ENCODE data around the gene HNRNPM. TPM values are rescaled to one million over a fixed set of nuclear protein-coding genes. Genes with fewer than 3 reads are reported as not detected.
"Not testable (repeated sequence)": the region's sequence is repeated elsewhere in the genome, so short reads cannot be mapped to it uniquely, and the experiment has no call there.

Gene HNRNPM
- total RNA-seq, 2 experiments from 2014 or later = 269 to 272 TPM

GRCh38 chr19:8404391-8405151 is 40.2 kb upstream of the HNRNPM start:
- Histone ChIP-seq H3K4me3 (ENCODE audit: low read length) (no peak overlapping the region), H3K36me3 (ENCODE audit: insufficient read depth, low read length) (peaks cover 43% of the 10 kb centered on the region), H3K4me1 (ENCODE audit: insufficient read depth, low read length) (no peaks in the 10 kb centered on the region), H3K27me3 (ENCODE audit: control insufficient read depth in 1 of 2, insufficient read depth in 2 of 2, low read length in 2 of 2) (no peaks in the 10 kb centered on the region), H3K9me3 (ENCODE audit: control insufficient read depth in 1 of 2, insufficient read depth in 1 of 2, low read length in 2 of 2) (no peaks in the 10 kb centered on the region), H3K27ac (ENCODE audit: low read depth in 1 of 2, low read length in 2 of 2) (no peak overlapping the region)
- no peak overlapping the region for H3K4me3 Mint-ChIP-seq
- H3K9me3 Mint-ChIP-seq = no peaks in the 10 kb centered on the region
- peaks cover 38% of the 10 kb centered on the region for H3K36me3 Mint-ChIP-seq (ENCODE audit: low read depth)
- intact Hi-C loops (cut with DNase I, micrococcal nuclease) = no loop called here
- ChIA-PET CTCF (no interaction called here), POLR2A (no interaction called here)
- H3K4me1 Mint-ChIP-seq (ENCODE audit: low read depth) = no peaks in the 10 kb centered on the region
- no peak for ATAC-seq (ENCODE audit: poor library complexity)
- no peak for DNase-seq
- H3K27ac Mint-ChIP-seq = no peak overlapping the region
- no peaks in the 10 kb centered on the region for H3K27me3 Mint-ChIP-seq
- TF ChIP-seq CTCF (IDR thresholded peaks at IDR 0.05) = no peak

- H3K4me3 ChIP-seq (ENCODE audit: low read length); H3K4me3 Mint-ChIP-seq; ATAC-seq (ENCODE audit: poor library complexity); H3K36me3 ChIP-seq (ENCODE audit: insufficient read depth, low read length); H3K36me3 Mint-ChIP-seq (ENCODE audit: low read depth); H3K9me3 Mint-ChIP-seq; DNase-seq; H3K9me3 ChIP-seq (ENCODE audit: control insufficient read depth in 1 of 2, insufficient read depth in 1 of 2, low read length in 2 of 2); H3K27me3 Mint-ChIP-seq; H3K27ac ChIP-seq (ENCODE audit: low read depth in 1 of 2, low read length in 2 of 2); H3K27ac Mint-ChIP-seq; H3K27me3 ChIP-seq (ENCODE audit: control insufficient read depth in 1 of 2, insufficient read depth in 2 of 2, low read length in 2 of 2): not testable (repeated sequence)
- H3K4me1 Mint-ChIP-seq (ENCODE audit: low read depth) = peaks cover 13% of the 10 kb centered on the region
- CTCF ChIA-PET = interaction anchor here (0.6 kb wide), 1 partner anchor 158 kb away, joined by 3 read pairs; no protein-coding TSS in a partner anchor
- intact Hi-C loops (cut with DNase I, micrococcal nuclease) = loop anchor here (5.0 kb wide), 3 partner anchors 107 to 232 kb away; partner anchors contain the start of gene MYO1F (in 1 of the 2)
- POLR2A ChIA-PET = interaction anchor here (0.7 kb wide), 2 partner anchors 34 to 103 kb away, joined by 3 to 5 read pairs; partner anchors contain the start of gene ZNF414
- peaks cover 15% of the 10 kb centered on the region for H3K4me1 ChIP-seq (ENCODE audit: insufficient read depth, low read length)
Observed at GRCh38 chr19:8410718-8411117, 34.1 kb upstream of the HNRNPM start.

- Mint-ChIP-seq H3K27me3 (no peaks in the 10 kb centered on the region), H3K36me3 (ENCODE audit: low read depth) (no peaks in the 10 kb centered on the region), H3K4me3 (peak within 1 kb of the TSS; percentile 81), H3K27ac (no peak within 1 kb of the TSS), H3K9me3 (no peaks in the 10 kb centered on the region), H3K4me1 (ENCODE audit: low read depth) (peaks cover 13% of the 10 kb centered on the region)
- H3K9me3 ChIP-seq (ENCODE audit: control insufficient read depth in 1 of 2, insufficient read depth in 1 of 2, low read length in 2 of 2) = no peaks in the 10 kb centered on the region
- intact Hi-C loops (cut with DNase I, micrococcal nuclease) = loop anchor here (1.0 to 5.0 kb wide), 8 partner anchors 23 to 229 kb away; partner anchors contain the start of genes RAB11B (in 2 of the 2), HNRNPM (in 1 of the 2) and MYO1F (in 1 of the 2)
- H3K27ac ChIP-seq (ENCODE audit: low read depth in 1 of 2, low read length in 2 of 2) = no peak within 1 kb of the TSS
- ATAC-seq (ENCODE audit: poor library complexity) (peak; percentile 99), DNase-seq (peak; percentile 91 to 99 (median 96))
- peaks cover 15% of the 10 kb centered on the region for H3K4me1 ChIP-seq (ENCODE audit: insufficient read depth, low read length)
- peak; percentile 75 for TF ChIP-seq CTCF (IDR thresholded peaks at IDR 0.05)
- ChIA-PET POLR2A (interaction anchor here (0.6 to 3.2 kb wide), 15 partner anchors 23 to 174 kb away, joined by 3 to 47 read pairs (median 4); partner anchors contain the start of genes ANGPTL4, HNRNPM, RAB11B and ZNF414), CTCF (interaction anchor here (0.6 to 3.0 kb wide), 17 partner anchors 18 to 1711 kb away, joined by 3 to 13 read pairs (median 3); partner anchors contain the start of genes HNRNPM and ZNF414)
- H3K4me3 ChIP-seq (ENCODE audit: low read length) = peak within 1 kb of the TSS; percentile 62
- no peaks in the 10 kb centered on the region for H3K27me3 ChIP-seq (ENCODE audit: control insufficient read depth in 1 of 2, insufficient read depth in 2 of 2, low read length in 2 of 2)
- H3K36me3 ChIP-seq (ENCODE audit: insufficient read depth, low read length) = no peaks in the 10 kb centered on the region
Observed at GRCh38 chr19:8412783-8413628, 31.8 kb upstream of the HNRNPM start, which contains the start of gene MARCHF2. Gene MARCHF2, plus strand, starts transcription at chr19:8413305. Its CDS starts 8,536 bp downstream, at chr19:8421841.

Data from CD4-positive, alpha-beta T cell (primary cell).